IPS-18c (cell line): Measurements from ENCODE around the gene MTARC2.
"Not testable (repeated sequence)": the region's sequence is repeated elsewhere in the genome, so short reads cannot be mapped to it uniquely, and the experiment has no call there.

Experiments used
- H3K4me3 ChIP-seq: 2 replicates; pipeline ENCODE4 v1.7.0; 2013; ENCODE audit warnings: low read depth, mild to moderate bottlenecking, low read length, moderate library complexity; ENCODE audit not compliant: insufficient read depth
- H3K9me3 ChIP-seq: one replicate; pipeline ENCODE4 v1.6.1; 2013; ENCODE audit warnings: mild to moderate bottlenecking, low read length, moderate library complexity; ENCODE audit not compliant: control insufficient read depth, insufficient read depth

Gene MTARC2

GRCh38 chr1:220748089-220748934, at the start of gene MTARC2:
TSS of gene MTARC2 (plus strand) at chr1:220748322. CDS start at chr1:220748532, 210 bp downstream.
- peak within 1 kb of the TSS; percentile 69 for H3K4me3 ChIP-seq
- no peaks in the 10 kb centered on the region for H3K9me3 ChIP-seq

- Histone ChIP-seq H3K9me3 (no peaks in the 10 kb centered on the region), H3K4me3 (no peak overlapping the region)
Measured at GRCh38 chr1:220698607-220699016, 49.5 kb upstream of the MTARC2 start.

- Histone ChIP-seq H3K9me3 (no peaks in the 10 kb centered on the region), H3K4me3 (no peak overlapping the region)
Measured at GRCh38 chr1:220699044-220699443, 49.1 kb upstream of the MTARC2 start.

GRCh38 chr1:220700556-220701179, 47.5 kb upstream of the MTARC2 start:
- no peaks in the 10 kb centered on the region for H3K9me3 ChIP-seq
- no peak overlapping the region for H3K4me3 ChIP-seq

GRCh38 chr1:220701974-220702373, 46.1 kb upstream of the MTARC2 start:
- no peaks in the 10 kb centered on the region for H3K9me3 ChIP-seq

GRCh38 chr1:220702733-220703270, 45.3 kb upstream of the MTARC2 start:
- Histone ChIP-seq H3K9me3 (no peaks in the 10 kb centered on the region), H3K4me3 (no peak overlapping the region)

More at GRCh38 chr1:220701974-220702373, 46.1 kb upstream of the MTARC2 start:
- H3K4me3 ChIP-seq: no peak overlapping the region

GRCh38 chr1:220703305-220703704, 44.8 kb upstream of the MTARC2 start:
- H3K9me3 ChIP-seq: no peaks in the 10 kb centered on the region
- no peak overlapping the region for H3K4me3 ChIP-seq

GRCh38 chr1:220705782-220706181, 42.3 kb upstream of the MTARC2 start:
- Histone ChIP-seq H3K9me3 (no peaks in the 10 kb centered on the region), H3K4me3 (no peak overlapping the region)

- Histone ChIP-seq H3K9me3 (no peaks in the 10 kb centered on the region), H3K4me3 (no peak overlapping the region)
Measured at GRCh38 chr1:220706480-220706879, 41.6 kb upstream of the MTARC2 start.

GRCh38 chr1:220707160-220707559, 41.0 kb upstream of the MTARC2 start:
- Histone ChIP-seq H3K4me3 (no peak overlapping the region), H3K9me3 (no peaks in the 10 kb centered on the region)

- Histone ChIP-seq H3K4me3 (no peak overlapping the region), H3K9me3 (no peaks in the 10 kb centered on the region)
Measured at GRCh38 chr1:220708244-220708643, 39.9 kb upstream of the MTARC2 start.

- Histone ChIP-seq H3K9me3 (no peaks in the 10 kb centered on the region), H3K4me3 (no peak overlapping the region)
Measured at GRCh38 chr1:220708936-220709801, 39.0 kb upstream of the MTARC2 start.

- no peak overlapping the region for H3K4me3 ChIP-seq
- H3K9me3 ChIP-seq: no peaks in the 10 kb centered on the region
Measured at GRCh38 chr1:220710333-220710732, 37.8 kb upstream of the MTARC2 start.

GRCh38 chr1:220711056-220711809, 36.9 kb upstream of the MTARC2 start:
- Histone ChIP-seq H3K4me3 (no peak overlapping the region), H3K9me3 (no peaks in the 10 kb centered on the region)

GRCh38 chr1:220715986-220716385, 32.1 kb upstream of the MTARC2 start:
- H3K4me3 ChIP-seq, H3K9me3 ChIP-seq: not testable (repeated sequence)

- no peak overlapping the region for H3K4me3 ChIP-seq
- H3K9me3 ChIP-seq: no peaks in the 10 kb centered on the region
Measured at GRCh38 chr1:220717800-220718640, 30.1 kb upstream of the MTARC2 start.
